Astrocyte of the hippocampus (primary cell): ENCODE measurements around the gene ALG2.

Experiments used
- DNase-seq: peaks from one replicate; pipeline ENCODE4 v3.0.0; 2011; ENCODE audit warnings: low read depth, low spot score

The ALG2 gene, protein sequence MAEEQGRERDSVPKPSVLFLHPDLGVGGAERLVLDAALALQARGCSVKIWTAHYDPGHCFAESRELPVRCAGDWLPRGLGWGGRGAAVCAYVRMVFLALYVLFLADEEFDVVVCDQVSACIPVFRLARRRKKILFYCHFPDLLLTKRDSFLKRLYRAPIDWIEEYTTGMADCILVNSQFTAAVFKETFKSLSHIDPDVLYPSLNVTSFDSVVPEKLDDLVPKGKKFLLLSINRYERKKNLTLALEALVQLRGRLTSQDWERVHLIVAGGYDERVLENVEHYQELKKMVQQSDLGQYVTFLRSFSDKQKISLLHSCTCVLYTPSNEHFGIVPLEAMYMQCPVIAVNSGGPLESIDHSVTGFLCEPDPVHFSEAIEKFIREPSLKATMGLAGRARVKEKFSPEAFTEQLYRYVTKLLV

DNA sequence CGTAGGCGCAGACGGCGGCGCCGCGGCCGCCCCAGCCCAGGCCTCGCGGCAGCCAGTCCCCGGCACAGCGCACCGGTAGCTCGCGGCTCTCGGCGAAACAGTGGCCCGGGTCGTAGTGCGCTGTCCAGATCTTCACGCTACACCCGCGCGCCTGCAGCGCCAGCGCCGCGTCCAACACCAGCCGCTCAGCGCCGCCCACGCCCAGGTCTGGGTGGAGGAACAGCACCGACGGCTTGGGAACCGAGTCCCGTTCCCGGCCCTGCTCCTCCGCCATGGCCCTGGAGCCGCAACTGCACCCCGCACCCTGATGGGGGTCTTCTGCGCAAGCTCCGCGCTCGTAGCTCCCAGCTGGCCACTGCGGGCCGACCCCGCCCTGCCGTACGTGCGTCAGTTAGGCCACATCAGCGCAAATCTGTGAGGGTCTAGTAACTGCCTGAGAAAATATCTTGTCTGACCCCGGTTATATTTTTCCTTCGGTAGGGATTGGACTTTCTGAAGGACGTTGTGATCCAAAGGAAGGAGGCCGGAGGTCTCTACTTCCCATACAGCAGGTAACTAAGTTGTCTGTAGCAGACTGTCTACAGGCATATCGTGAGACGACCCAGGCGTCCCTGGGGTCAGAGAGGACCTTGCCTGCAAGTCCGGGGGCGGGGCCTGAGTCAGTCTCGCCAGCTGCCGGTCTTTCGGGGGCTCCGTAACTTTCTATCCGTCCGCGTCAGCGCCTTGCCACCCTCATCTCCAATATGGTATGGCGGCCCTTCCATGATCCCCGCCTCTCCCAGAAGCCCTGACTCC, at the start of gene ALG2, which contains the start of gene SEC61B:
Gene ALG2, minus strand, starts transcription at position 322 of the 795 bp plus-strand sequence. Its CDS starts 48 bp downstream, at position 274.
Gene SEC61B, plus strand, starts transcription at position 662 of the 795 bp plus-strand sequence. Its CDS starts 82 bp downstream, at position 744.
- DNase-seq: peak; percentile 97

DNA sequence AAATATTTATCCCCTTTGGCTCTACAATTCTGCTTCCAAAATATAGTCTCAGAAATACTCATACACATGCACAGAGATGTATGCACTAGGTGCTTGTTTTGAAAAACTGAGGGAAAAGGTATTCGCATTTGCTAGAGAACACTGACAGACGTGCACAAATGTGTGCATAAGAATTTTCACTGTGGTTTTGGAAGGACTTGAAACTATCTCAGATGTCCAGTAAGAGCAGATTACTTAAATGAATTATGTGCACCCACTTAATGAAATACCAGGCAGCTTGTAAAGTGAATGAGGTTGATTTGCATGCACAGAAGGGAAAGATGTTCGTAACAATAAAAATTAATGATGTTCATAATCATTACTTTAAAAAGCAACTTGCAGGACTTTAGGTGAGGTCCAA, 48.7 kb upstream of the ALG2 start:
- no peak for DNase-seq

DNA sequence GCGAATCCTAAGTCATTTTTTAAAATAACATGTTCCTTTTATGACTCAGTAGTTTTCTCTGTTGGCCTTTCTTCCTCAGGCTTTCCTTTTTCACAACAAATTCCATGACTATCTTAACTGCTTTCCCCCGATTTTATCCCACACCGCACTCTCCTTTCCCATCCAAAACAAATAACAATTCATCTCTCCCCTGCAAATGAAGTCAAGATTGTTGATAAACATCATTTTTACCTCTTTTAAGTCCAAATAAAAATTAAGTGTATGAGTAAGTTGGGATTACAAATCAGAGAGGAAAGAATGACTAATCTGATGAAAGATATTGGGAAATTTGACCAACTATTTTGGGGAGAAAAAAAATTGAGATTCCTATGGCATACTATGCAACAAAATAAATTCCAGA, 47.7 kb upstream of the ALG2 start:
- peak; percentile 56 for DNase-seq

DNA sequence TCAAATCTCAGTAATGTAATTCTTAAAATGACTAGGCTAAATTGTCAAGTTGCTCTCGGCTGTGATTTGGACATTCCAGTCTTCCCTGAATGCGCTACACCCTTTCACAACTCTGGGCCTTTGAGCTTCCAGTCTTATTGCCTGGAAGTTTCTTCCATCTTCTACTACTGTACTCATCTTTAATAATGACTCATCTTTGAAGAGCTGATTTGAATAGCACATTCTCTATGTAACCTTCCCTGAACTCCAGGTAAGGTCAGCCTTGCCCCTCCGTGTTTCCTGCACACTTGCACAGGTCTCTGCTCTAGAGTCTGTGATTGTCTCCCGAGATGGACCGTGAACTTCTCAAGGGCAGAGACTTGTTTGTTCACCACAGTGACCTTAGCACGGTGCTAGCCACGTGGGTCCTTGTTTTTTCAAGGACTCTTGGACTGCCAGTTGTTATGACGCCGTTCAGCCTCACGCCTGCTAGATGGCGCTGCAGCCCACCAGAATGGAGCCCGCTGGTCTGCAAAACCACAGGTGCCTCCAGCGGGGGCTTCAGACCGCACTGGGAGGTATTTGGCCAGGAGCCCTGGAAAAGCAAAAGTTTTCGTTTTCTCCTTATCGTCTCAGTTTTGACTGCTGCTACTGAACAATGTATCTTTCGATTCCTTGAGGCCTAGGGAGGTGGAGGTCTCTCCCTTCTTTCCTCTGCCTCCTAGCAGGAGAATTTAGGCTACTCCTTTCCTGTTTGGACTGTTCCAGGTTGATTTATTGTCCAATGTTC, 44.7 kb upstream of the ALG2 start:
- DNase-seq: peak; percentile 89

DNA sequence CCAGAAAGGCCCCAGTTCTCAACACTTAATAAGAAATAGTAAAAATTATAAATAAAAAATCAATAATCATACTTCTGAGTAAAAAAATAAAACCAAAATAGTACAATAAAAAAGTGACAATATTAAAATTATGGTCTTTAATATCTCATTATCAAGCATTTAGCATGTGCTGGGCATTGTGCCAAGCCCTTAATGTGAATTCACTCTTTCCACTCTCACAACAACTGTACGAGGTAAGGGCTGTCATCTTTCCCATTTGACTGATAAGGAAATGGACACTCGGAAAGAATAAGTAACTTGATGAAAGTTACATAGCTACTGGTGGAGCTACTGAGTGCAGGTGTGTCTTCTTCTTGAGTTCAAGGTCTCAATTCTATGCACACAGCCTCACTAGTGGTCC, 43.9 kb upstream of the ALG2 start:
- no peak for DNase-seq

DNA sequence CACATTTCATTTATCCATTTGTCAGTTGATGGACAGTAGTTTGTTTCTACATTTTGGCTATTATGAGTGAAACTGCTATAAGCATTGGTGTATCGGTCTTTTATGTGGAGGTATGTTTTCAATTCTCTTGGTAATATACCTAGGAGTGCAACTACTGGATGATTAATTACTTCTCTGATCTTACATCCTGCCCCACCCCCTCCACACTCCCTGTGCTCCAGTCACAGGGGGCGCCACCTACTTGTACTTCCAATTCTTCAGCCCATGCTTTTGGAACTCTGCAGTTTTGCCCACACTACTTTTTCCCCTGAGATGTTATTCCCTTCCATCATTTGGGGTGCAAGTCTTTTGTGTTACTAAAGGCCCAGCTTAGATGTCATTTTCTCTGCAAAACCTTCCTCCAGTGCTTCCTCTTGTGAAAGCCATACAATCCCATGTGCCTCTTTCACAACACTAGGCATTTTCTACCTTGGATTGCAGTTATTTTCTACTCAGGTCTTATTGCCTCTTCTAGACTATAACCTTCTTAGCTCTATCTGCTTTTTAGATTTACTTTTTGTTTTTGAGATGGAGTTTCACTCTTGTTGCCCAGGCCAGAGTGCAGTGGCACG, 42.4 kb upstream of the ALG2 start:
- no peak for DNase-seq

DNA sequence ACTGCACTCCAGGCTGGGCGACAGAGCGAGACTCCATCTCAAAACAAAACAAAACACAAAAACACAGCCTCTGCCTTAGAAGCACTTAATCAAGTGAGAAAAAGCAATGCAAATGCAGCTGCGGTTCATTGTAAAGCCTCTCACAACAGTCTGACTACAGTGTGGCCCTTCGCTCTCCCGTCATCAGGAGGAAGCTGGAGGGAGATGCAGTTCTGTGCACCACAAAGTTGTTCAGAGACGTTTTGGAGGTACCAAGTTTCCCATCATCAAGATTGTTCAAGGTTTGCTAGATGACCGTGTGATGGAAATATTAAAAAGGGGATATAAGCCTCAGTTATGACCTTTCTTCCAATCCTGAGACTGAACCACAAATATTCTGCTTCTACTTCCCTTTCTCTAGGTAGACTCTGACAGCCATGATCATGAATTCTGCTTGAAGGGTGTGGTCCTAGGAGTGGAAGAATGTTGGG, 41.2 kb upstream of the ALG2 start:
- DNase-seq: no peak

DNA sequence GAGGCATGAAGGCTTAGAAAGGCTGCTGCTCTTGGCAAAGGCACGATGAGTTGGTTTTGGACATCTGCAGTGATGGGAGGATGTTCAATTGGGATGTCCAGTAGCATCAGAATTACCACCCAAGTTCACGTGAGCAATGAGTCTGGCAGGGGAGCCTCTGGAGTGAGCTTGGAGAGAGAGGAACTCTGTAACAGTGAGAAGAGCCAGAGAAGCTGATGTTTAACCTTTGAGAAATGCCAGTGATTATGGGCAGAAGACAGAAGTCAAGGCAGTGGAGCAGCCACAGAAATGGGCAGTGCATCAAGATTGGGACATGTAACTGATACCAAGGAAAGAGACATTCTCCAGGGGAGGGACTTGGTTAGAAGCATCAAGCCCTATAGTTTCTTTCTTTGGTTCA, 40.2 kb upstream of the ALG2 start:
- DNase-seq: no peak

DNA sequence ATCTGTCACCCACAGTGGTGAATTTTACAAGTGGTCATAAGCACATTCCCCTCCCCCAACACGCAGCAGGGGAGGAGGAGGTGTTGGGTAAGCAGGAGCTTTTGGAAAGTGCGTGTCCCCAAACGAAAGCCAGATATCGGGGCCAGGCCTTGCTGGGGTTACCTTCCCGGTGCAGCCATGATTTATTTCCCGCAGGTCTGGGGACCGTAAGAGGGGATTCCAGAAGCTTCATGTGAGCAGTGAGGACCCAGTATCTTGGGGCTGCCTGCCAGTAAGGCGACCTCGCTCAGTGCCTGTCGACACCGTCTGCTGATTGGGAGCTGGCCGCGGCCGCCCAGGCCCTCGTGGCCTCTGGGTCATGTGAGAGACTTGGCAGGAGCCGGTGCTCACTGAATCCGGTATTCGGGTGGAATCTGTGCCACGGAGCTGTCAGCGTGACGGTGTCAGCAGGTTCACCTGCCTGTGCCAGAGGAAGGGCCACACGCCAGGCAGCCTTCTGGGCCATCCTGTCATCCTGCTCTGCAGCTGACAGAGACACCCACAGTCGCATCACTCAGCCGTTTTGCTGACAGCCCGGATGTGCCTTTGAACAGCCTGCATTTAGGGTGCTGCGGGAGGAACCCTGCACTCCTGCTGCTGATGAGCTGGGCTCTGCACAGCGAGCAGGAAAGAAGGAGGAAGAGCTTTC, 37.6 kb upstream of the ALG2 start:
- DNase-seq: peak; percentile 50

DNA sequence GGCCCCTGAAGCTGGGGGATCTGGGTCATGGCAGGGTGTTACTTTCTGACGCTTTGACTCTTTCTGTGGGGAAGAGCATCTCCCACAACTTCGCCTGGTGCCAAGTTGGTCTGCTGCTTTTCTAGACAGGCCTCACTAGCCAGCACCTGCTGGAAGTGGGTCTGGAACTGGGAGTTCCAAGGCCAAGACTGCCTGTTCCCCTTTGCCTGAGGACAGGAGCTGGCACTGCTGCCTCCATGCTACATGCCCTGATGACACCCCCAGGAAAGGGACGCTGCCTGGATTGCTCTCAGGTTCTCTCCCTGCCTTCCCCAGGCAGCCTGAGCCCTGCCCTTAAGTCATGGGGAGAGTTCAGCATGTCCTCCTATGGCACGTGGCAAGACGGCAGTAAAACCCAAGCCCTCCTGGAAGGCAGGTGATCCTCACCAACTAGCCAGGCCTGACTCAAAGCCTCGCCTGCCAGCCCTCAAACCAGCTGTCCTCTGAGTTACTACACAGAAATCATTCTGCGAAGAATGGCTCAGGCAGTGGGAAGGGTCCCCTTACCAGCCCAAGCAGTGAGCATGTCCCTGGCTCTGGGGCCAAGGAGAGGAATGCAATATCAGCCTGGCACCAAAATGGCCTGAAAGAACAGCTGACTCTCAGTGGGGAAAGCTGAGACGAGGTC, 36.1 kb upstream of the ALG2 start:
- DNase-seq: no peak

DNA sequence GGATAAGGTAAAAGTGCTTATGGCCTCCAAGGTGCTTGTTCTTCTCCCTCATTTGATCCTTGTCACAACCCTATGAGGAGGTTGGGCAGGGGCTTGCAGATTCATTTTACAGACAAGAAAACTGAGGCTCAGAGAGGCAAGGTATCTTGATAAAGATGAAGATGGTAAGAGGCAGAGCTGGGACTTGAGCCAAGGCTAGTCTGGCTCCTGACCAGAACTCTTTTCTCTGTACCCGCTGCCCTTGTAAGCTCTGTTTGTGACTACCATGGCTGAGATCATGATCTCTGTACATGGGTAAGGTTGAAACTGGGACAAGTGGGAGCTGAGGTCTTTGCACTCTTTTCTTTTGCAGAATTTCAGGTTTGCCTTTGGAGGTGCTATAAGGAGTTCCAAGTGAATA, 33.9 kb upstream of the ALG2 start:
- no peak for DNase-seq

DNA sequence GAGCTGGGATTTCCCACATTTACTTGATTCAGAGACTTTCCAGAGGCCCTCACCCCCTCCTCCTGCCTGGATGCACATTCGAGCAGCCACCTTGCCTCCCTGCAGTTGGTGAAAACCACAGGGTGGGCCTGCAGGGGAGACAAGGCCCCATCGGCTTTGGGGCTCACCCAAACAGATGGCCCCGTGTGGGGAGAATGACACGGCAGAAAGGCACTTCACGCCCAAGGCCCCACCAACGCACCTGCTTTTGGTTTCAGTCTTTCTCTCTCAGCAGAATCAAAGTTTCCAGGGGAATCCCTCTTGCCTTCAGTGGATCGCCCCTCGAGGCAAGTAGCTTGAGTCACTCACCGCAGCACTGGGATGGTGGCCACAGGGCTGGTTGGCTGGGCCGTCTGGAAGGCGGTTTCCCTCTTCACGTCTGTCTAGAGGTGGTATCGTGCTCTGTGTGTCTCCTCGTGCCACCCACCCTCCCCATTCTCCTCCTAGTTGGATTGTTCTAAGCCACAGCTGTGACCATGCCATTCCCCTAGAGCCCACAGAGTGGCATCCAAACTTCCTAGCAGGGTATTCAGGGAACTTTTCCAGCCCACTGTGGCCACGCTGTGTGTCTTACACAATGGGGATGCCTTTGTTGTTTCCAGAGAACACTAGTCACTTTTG, 32.2 kb upstream of the ALG2 start:
- no peak for DNase-seq

DNA sequence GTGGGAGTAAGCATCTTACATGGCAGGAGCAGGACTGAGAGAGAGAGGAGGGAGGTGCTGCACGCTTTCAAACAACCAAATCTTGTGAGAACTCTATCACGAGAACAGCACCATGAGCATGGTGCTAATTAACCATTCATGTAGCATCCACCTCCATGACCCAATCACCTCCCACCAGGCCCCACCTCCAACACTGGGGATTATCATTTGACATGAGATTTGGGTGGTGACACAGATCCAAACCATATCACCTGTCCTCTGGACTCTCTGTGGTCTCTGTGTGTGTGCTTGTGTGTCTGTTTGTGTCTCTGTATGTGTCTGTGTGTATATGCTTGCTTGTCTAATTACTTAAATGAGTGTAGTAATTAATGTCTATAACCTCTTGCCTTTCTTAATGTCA, 31.4 kb upstream of the ALG2 start:
- DNase-seq: no peak

DNA sequence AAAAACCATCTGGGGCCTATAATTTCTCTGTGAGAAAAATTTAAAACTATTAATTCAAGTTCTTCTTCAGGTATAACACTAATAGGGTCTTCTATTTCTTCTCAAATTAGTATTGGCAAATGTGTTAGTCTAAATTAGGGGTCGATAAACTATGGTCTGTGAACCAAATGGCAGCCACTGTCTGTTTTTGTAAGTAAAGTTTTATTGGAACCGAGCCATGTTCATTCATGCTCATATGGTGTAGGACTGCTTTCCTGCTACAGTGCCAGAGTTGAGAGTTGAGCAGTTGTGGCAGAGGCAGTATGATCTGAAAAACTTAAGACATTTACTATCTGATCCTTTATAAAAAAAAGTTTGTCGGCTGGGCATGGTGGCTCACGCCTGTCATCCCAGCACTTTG, 29.4 kb upstream of the ALG2 start:
- DNase-seq: no peak

DNA sequence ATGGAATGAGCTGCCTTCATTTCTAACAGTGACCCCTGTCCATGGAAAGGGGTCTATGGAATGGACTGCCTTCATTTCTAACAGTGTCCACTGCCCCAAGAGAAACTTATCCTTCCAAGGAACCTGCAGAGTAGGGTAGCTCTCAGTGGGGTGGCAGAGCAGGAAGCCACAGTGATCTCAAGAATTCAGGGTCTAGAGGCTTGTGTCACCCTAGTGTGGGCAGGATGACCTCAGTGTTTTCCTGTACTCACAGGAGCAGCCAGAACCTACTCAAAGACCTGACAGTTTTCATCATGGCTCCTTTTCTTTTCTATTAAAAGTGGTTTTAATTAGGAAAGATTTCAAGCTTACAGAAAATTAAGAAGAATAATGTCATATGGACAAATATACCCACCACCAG, 27.9 kb upstream of the ALG2 start:
- peak; percentile 65 for DNase-seq

DNA sequence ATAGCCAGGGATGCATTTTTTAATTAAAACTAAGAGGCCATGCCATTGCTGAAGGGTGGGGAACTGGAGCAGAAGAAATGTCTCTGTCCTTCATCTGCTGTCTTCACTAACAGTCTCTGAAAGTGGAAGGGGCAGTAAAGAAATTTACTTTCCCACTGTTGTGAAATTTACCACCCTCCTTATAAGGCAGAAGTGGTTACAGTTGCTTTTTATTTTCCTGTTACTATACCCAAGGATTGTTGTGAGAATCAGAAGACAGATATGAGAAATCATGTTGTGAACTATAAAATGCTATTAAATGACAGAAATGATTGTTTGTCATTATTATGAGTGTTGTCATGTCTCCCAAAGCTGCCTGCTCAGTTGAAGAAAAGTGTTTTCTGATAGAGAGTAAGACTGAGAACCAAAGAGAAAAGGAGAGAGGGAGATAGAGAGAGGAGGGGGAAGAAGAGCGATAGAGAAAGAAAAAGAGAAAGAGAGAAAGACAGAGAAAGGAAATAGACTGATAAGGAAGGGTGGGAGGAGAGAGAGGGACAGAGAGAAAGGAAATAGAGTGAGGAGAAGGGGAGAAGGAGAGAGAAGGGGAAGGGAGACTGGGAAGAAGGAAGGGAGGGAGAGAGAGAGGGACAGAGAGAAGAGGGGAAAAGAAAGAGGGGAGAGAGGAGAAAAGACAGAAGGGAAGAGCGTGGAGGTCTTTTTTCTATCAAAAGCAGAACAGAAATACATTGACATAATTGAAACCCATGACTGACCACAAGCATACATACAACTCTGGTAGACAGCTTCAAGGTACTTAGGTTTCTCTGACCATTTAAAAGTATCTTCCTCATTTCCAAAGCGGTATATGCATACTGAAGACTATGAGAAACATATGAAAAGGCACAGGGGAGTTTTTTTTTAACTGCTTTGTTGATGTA, 22.9 kb upstream of the ALG2 start:
- no peak for DNase-seq

DNA sequence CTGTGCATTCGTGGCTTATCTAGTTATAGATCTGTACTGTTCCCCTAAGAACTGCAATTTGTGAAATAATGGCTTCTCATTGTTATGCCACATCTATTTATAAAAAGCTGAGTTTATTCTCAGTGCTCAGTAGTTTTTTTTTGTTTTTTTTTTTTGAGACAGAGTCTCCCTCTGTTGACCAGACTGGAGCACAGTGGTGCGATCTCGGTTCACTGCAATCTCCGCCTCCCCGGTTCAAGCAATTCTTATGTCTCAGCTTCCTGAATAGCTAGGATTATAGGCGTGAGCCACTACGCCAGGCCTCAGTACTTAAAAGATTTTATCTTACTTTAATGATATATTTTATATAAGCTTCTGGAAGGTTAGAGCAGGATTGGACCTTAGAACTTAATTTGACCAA, 19.4 kb upstream of the ALG2 start:
- DNase-seq: no peak

DNA sequence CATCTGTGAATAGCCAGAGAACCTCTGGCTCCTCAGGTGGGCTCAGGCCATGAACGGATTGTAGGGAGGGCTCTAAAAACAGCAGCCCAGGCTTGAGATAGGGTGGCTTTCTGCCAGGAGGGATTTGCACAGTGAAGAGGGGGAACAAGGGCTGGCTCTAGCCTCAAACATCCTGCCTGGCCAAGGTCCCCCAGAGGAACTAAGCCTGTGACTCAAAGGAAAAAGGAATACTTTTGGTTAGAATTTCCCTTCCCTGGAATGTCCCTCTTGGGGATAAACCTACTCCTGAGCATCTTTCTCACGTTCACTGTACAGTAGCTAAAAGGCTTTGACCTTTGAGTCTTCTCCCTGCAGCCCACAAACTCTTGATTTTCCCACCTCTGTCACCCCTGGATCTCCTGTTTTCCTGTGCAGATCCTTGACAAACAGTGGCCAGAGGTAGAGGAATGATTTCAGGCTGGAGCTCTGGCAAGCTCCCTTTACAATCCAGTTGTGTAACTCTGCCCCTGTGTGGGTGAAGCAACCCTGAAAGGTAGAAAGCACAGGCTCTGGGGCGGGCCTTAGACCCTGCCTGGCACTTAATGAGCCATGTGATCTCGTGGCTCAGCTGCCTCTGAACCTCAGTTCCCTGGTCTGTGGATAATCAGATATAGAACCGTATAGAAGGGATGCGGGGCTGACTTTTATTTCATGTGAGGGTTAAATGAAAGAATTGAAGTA, 17.8 kb upstream of the ALG2 start:
- DNase-seq: peak; percentile 85
